ENCODE results near the gene MEF2D. TPM values are rescaled to one million over a fixed set of nuclear protein-coding genes. Genes with fewer than 3 reads are reported as not detected.

MEF2D gene
- polyA plus RNA-seq, 1 experiment = 9.9 TPM

- Histone ChIP-seq H3K27ac (ENCODE audit: low read depth, low read length) (no peak overlapping the region), H3K9me3 (ENCODE audit: control insufficient read depth, insufficient read depth, low read length) (no peaks in the 10 kb centered on the region), H3K4me3 (ENCODE audit: low read depth, low read length) (no peak overlapping the region), H3K27me3 (ENCODE audit: control insufficient read depth, insufficient read depth, low read length) (no peaks in the 10 kb centered on the region)
- CTCF ChIA-PET = interaction anchor here (0.9 to 1.7 kb wide), 2 partner anchors 42 to 65 kb away, joined by 5 to 7 read pairs; no protein-coding TSS in a partner anchor
- no peak for TF ChIP-seq CTCF (IDR thresholded peaks at IDR 0.05; ENCODE audit: low read depth, low read length)
- POLR2A ChIA-PET = no interaction called here
- no peak for DNase-seq (ENCODE audit: low read depth, low spot score)
Measured at GRCh38 chr1:156522443-156522970, 21.9 kb upstream of the MEF2D start.

- Histone ChIP-seq H3K27me3 (ENCODE audit: control insufficient read depth, insufficient read depth, low read length) (no peaks in the 10 kb centered on the region), H3K9me3 (ENCODE audit: control insufficient read depth, insufficient read depth, low read length) (no peaks in the 10 kb centered on the region), H3K27ac (ENCODE audit: low read depth, low read length) (no peak overlapping the region), H3K4me3 (ENCODE audit: low read depth, low read length) (no peak overlapping the region)
- DNase-seq (ENCODE audit: low read depth, low spot score) = no peak
- ChIA-PET CTCF (no interaction called here), POLR2A (no interaction called here)
- TF ChIP-seq CTCF (IDR thresholded peaks at IDR 0.05; ENCODE audit: low read depth, low read length) = no peak
Measured at GRCh38 chr1:156517748-156518147, 17.2 kb upstream of the MEF2D start.

GRCh38 chr1:156516821-156517220 lies 16.2 kb upstream of the MEF2D start:
- Histone ChIP-seq H3K9me3 (ENCODE audit: control insufficient read depth, insufficient read depth, low read length) (no peaks in the 10 kb centered on the region), H3K4me3 (ENCODE audit: low read depth, low read length) (no peak overlapping the region), H3K27ac (ENCODE audit: low read depth, low read length) (no peak overlapping the region), H3K27me3 (ENCODE audit: control insufficient read depth, insufficient read depth, low read length) (no peaks in the 10 kb centered on the region)
- ChIA-PET POLR2A (no interaction called here), CTCF (interaction anchor here (0.7 to 1.0 kb wide), 2 partner anchors 131 to 209 kb away, joined by 3 to 6 read pairs; no protein-coding TSS in a partner anchor)
- TF ChIP-seq CTCF (IDR thresholded peaks at IDR 0.05; ENCODE audit: low read depth, low read length) = no peak
- no peak for DNase-seq (ENCODE audit: low read depth, low spot score)

GRCh38 chr1:156515956-156516355 lies 15.4 kb upstream of the MEF2D start:
- Histone ChIP-seq H3K9me3 (ENCODE audit: control insufficient read depth, insufficient read depth, low read length) (no peaks in the 10 kb centered on the region), H3K27me3 (ENCODE audit: control insufficient read depth, insufficient read depth, low read length) (no peaks in the 10 kb centered on the region), H3K4me3 (ENCODE audit: low read depth, low read length) (no peak overlapping the region), H3K27ac (ENCODE audit: low read depth, low read length) (no peak overlapping the region)
- ChIA-PET POLR2A (no interaction called here), CTCF (interaction anchor here (0.5 kb wide), 1 partner anchor 291 kb away, joined by 3 read pairs; no protein-coding TSS in a partner anchor)
- no peak for TF ChIP-seq CTCF (IDR thresholded peaks at IDR 0.05; ENCODE audit: low read depth, low read length)
- no peak for DNase-seq (ENCODE audit: low read depth, low spot score)

GRCh38 chr1:156513185-156513584 lies 12.6 kb upstream of the MEF2D start:
- Histone ChIP-seq H3K27ac (ENCODE audit: low read depth, low read length) (peak overlapping the region; percentile 21), H3K27me3 (ENCODE audit: control insufficient read depth, insufficient read depth, low read length) (no peaks in the 10 kb centered on the region), H3K9me3 (ENCODE audit: control insufficient read depth, insufficient read depth, low read length) (no peaks in the 10 kb centered on the region), H3K4me3 (ENCODE audit: low read depth, low read length) (no peak overlapping the region)
- no peak for TF ChIP-seq CTCF (IDR thresholded peaks at IDR 0.05; ENCODE audit: low read depth, low read length)
- CTCF ChIA-PET = interaction anchor here (0.6 to 0.8 kb wide), 2 partner anchors 23 to 49 kb away, joined by 3 to 9 read pairs; no protein-coding TSS in a partner anchor
- POLR2A ChIA-PET = no interaction called here
- DNase-seq (ENCODE audit: low read depth, low spot score) = no peak
